Right renal pelvis (tissue), 4 donors: ENCODE data around the gene ARRDC4. TPM values are rescaled to one million over a fixed set of nuclear protein-coding genes. Genes with fewer than 3 reads are reported as not detected.
"Not testable (repeated sequence)": the region's sequence is repeated elsewhere in the genome, so short reads cannot be mapped to it uniquely, and the experiment has no call there.

Experiments used
- DNase-seq, 4 donors: peaks; one replicate each; pipeline ENCODE4 v3.0.0-alpha.2; 2013; ENCODE audit warnings: low read depth in 4 of 4, low spot score in 3 of 4, missing footprints in 1 of 4
- polyA plus RNA-seq, 4 donors: library from polyadenylated mRNA; unstranded; fragments of 120-200 nt; gene quantifications; one replicate each; pipeline ENCODE4 v1.2.1, GENCODE V29; 2013; ENCODE audit not compliant: insufficient read length in 4 of 4

Gene ARRDC4
- polyA plus RNA-seq, 4 donors: 25.5 to 38.9 (median 35.1) TPM

GRCh38 chr15:97963779-97964178, 3.3 kb downstream of the ARRDC4 start:
- DNase-seq: no peak

GRCh38 chr15:97966246-97966645, 5.7 kb downstream of the ARRDC4 start:
- no peak for DNase-seq

GRCh38 chr15:97966924-97967620, 6.6 kb downstream of the ARRDC4 start:
- no peak for DNase-seq

- DNase-seq: no peak
These were observed 7.4 kb downstream of the ARRDC4 start for GRCh38 chr15:97967881-97968280.

GRCh38 chr15:97968380-97968779, 7.9 kb downstream of the ARRDC4 start:
- DNase-seq: no peak

GRCh38 chr15:97972366-97972765, 11.9 kb downstream of the ARRDC4 start:
- DNase-seq: no peak

GRCh38 chr15:97976129-97976528, 15.6 kb downstream of the ARRDC4 start:
- DNase-seq: no peak

- no peak for DNase-seq
These were observed 16.4 kb downstream of the ARRDC4 start for GRCh38 chr15:97976766-97977503.

GRCh38 chr15:97977734-97978133, 17.2 kb downstream of the ARRDC4 start:
- DNase-seq: no peak

GRCh38 chr15:97978401-97979139, 18.1 kb downstream of the ARRDC4 start:
- no peak for DNase-seq

- DNase-seq: no peak
These were observed 18.6 kb downstream of the ARRDC4 start for GRCh38 chr15:97979140-97979520.

GRCh38 chr15:97981058-97981457, 20.6 kb downstream of the ARRDC4 start:
- no peak for DNase-seq

- DNase-seq: no peak
These were observed 21.3 kb downstream of the ARRDC4 start for GRCh38 chr15:97981758-97982157.

GRCh38 chr15:97984157-97984556, 23.7 kb downstream of the ARRDC4 start:
- no peak for DNase-seq

- not testable (repeated sequence) for DNase-seq
These were observed 25.5 kb downstream of the ARRDC4 start for GRCh38 chr15:97985979-97986378.

GRCh38 chr15:97986781-97987180, 26.3 kb downstream of the ARRDC4 start:
- no peak for DNase-seq

GRCh38 chr15:97989299-97989698, 28.8 kb downstream of the ARRDC4 start:
- DNase-seq: no peak

GRCh38 chr15:97991972-97992541, 31.6 kb downstream of the ARRDC4 start:
- no peak for DNase-seq

GRCh38 chr15:97992823-97993222, 32.3 kb downstream of the ARRDC4 start:
- DNase-seq: no peak

- no peak for DNase-seq
These were observed 32.8 kb downstream of the ARRDC4 start for GRCh38 chr15:97993310-97993738.

- DNase-seq: no peak
These were observed 33.7 kb downstream of the ARRDC4 start for GRCh38 chr15:97994236-97994635.
